HG03571 (cell line): ENCODE results near the gene PICALM.
"Not testable (repeated sequence)": the region's sequence is repeated elsewhere in the genome, so short reads cannot be mapped to it uniquely, and the experiment has no call there.

Source experiments
- ATAC-seq: cut with Tn5 transposase; IDR thresholded peaks from one replicate; pipeline ENCODE4 v1.9.1; 2021; ENCODE audit not compliant: unreplicated experiment

The PICALM gene

GRCh38 chr11:85946221-85946620 lies 122.7 kb downstream of the PICALM start:
- ATAC-seq, result no peak

GRCh38 chr11:85945788-85946187 lies 123.1 kb downstream of the PICALM start:
- ATAC-seq, result no peak

- ATAC-seq, result no peak
Observed at GRCh38 chr11:85945296-85945695, 123.6 kb downstream of the PICALM start.

GRCh38 chr11:85941380-85941973 lies 127.4 kb downstream of the PICALM start:
- ATAC-seq, result no peak

GRCh38 chr11:85939099-85940015 lies 129.5 kb downstream of the PICALM start:
- ATAC-seq, result no peak

- ATAC-seq, result no peak
Observed at GRCh38 chr11:85937835-85938234, 131.0 kb downstream of the PICALM start.

- no peak for ATAC-seq
Observed at GRCh38 chr11:85935751-85936150, 133.1 kb downstream of the PICALM start.

GRCh38 chr11:85934596-85935169 lies 134.2 kb downstream of the PICALM start:
- ATAC-seq, result no peak

GRCh38 chr11:85930879-85931366 lies 138.0 kb downstream of the PICALM start:
- no peak for ATAC-seq

GRCh38 chr11:85926653-85927214 lies 142.2 kb downstream of the PICALM start:
- not testable (repeated sequence) for ATAC-seq

GRCh38 chr11:85923455-85923854 lies 145.4 kb downstream of the PICALM start:
- ATAC-seq, result no peak

GRCh38 chr11:85922367-85922766 lies 146.5 kb downstream of the PICALM start:
- ATAC-seq, result no peak

- no peak for ATAC-seq
Observed at GRCh38 chr11:85918910-85919794, 149.7 kb downstream of the PICALM start.

GRCh38 chr11:85914425-85914824 lies 154.5 kb downstream of the PICALM start:
- no peak for ATAC-seq

GRCh38 chr11:85913513-85913912 lies 155.4 kb downstream of the PICALM start:
- ATAC-seq, result no peak

- no peak for ATAC-seq
Observed at GRCh38 chr11:85912414-85912813, 156.5 kb downstream of the PICALM start.
